Nephron progenitor cell (in vitro differentiated cells): Measurements from ENCODE around the gene FIGNL2.

Experiments used
- DNase-seq: peaks from one replicate; pipeline ENCODE4 v3.0.0; 2021
- H3K27ac Mint-ChIP-seq: 2 replicates; pipeline ENCODE4 v1.8.0; 2021; ENCODE audit warnings: mild to moderate bottlenecking, moderate library complexity, mixed read lengths
- H3K27me3 Mint-ChIP-seq: 2 replicates; pipeline ENCODE4 v1.8.0; 2021; ENCODE audit warnings: mild to moderate bottlenecking, low read depth, mixed read lengths; ENCODE audit not compliant: poor library complexity
- H3K36me3 Mint-ChIP-seq: 2 replicates; pipeline ENCODE4 v1.8.0; 2021; ENCODE audit warnings: low read depth, mixed read lengths
- H3K4me1 Mint-ChIP-seq: 2 replicates; pipeline ENCODE4 v1.8.0; 2021; ENCODE audit warnings: mixed read lengths
- H3K4me3 Mint-ChIP-seq: 2 replicates; pipeline ENCODE4 v1.8.0; 2021; ENCODE audit warnings: mild to moderate bottlenecking, moderate library complexity, mixed read lengths
- H3K9me3 Mint-ChIP-seq: 2 replicates; pipeline ENCODE4 v1.8.0; 2021; ENCODE audit warnings: mild to moderate bottlenecking, moderate library complexity, mixed read lengths
- TF ChIP-seq, protein P1 (sequence below): fragments of 200-600 bp; sonication (generic); IDR thresholded peaks from 2 replicates; pipeline ENCODE4 v1.5.0; 2021; ENCODE audit warnings: antibody characterized with exemption

FIGNL2 gene

DNA sequence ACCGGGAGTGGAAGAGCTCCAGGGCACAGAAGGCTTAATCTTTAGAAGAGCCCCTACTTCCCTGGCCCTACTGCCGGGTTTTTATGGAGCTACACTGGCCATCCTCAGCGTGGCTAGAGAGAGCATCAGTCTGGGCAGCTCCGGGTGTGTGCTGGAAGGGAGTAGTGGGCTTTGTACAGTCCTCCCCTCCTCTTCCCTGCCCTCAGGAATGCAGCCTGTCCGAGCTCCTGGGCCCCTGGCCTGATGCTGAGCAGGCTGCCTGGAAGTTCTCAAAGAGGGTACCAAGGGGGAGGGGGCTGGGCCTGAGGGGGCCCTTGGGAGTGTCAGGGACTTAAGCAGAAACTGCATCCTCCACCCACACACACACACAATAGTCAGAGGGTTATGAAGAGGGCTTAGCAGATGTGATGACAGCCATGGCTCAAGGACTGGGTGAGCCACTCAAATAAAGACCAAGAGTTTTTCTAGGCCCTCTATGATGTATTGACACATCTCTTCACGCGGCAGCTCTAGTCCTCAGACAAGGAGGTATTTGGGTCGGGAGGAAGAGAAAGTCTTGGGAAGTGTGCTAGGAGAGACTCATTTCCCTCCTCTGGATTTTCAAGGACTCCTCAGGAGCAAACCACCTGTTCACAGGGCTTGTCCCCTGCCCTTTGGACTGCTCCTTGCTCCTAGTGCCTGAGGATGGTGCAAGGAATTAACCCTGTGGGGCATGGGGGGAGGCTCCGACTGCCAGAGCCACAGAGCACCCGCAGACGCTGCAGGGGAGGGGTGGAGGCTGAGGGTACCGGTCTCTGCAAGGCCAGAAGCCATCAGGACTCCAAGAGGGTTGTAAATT, 16.5 kb upstream of the FIGNL2 start:
- H3K4me3 Mint-ChIP-seq = peak overlapping the region; percentile 68
- peak overlapping the region; percentile 94 for H3K27ac Mint-ChIP-seq
- no peaks in the 10 kb centered on the region for H3K36me3 Mint-ChIP-seq
- H3K9me3 Mint-ChIP-seq = no peaks in the 10 kb centered on the region
- TF ChIP-seq, protein P1, sequence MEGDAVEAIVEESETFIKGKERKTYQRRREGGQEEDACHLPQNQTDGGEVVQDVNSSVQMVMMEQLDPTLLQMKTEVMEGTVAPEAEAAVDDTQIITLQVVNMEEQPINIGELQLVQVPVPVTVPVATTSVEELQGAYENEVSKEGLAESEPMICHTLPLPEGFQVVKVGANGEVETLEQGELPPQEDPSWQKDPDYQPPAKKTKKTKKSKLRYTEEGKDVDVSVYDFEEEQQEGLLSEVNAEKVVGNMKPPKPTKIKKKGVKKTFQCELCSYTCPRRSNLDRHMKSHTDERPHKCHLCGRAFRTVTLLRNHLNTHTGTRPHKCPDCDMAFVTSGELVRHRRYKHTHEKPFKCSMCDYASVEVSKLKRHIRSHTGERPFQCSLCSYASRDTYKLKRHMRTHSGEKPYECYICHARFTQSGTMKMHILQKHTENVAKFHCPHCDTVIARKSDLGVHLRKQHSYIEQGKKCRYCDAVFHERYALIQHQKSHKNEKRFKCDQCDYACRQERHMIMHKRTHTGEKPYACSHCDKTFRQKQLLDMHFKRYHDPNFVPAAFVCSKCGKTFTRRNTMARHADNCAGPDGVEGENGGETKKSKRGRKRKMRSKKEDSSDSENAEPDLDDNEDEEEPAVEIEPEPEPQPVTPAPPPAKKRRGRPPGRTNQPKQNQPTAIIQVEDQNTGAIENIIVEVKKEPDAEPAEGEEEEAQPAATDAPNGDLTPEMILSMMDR = no peak
- DNase-seq = peak; percentile 50
- H3K4me1 Mint-ChIP-seq = peaks cover 85% of the 10 kb centered on the region
- H3K27me3 Mint-ChIP-seq = peaks cover 12% of the 10 kb centered on the region

DNA sequence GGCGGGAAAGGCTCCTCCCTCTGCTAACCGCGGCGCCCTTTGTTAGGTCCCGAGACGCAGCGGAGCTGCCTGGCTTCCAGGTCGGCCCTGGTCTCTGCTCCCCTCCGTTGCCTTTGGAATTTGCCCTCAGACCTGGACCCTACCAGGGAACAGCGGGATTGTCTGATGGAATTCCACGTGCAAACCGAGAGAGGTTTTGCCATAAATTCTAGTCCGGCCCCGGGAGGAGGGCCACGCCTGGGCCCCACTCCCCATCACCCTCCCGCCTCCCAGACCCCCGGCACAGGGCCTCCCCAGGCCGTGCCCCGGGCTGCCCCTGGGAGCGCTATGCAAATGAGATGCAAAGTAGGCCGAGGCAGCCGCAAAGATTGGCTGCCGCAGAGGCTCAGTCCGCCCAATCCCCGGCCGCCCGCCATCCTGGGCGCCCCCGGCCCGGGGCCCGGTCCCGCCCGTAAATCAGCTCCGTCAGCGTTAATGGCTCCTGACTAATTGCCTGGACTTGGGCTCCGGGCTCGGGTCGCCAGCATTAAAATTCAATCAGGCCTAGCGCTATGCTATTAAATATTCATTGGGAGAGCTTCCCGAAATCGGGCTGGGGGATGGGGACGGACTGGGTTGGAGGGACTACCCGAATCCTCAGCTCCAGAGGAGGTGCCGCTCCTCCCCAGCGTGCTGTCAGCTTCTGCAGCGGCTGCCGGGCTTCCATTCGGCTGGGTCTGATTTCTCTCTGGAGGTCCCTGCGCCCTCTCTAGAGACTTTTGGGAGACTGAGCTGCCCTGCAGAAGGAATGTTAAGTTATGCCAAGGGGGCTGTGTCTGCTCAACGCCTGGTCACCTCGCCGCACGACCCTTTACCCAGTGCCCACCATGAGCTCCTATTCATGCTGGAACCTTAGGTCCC, 15.7 kb upstream of the FIGNL2 start:
- Mint-ChIP-seq H3K4me3 (peak overlapping the region; percentile 72), H3K27ac (peak overlapping the region; percentile 94), H3K27me3 (peaks cover 12% of the 10 kb centered on the region), H3K9me3 (no peaks in the 10 kb centered on the region), H3K4me1 (peaks cover 81% of the 10 kb centered on the region), H3K36me3 (no peaks in the 10 kb centered on the region)
- TF ChIP-seq, protein P1 = no peak
- peak; percentile 91 for DNase-seq

- TF ChIP-seq, protein P1 = no peak
- H3K9me3 Mint-ChIP-seq = no peaks in the 10 kb centered on the region
- peak overlapping the region; percentile 57 for H3K27ac Mint-ChIP-seq
- H3K36me3 Mint-ChIP-seq = no peaks in the 10 kb centered on the region
- H3K4me1 Mint-ChIP-seq = peaks cover 77% of the 10 kb centered on the region
- H3K4me3 Mint-ChIP-seq = peak overlapping the region; percentile 72
- no peak for DNase-seq
- H3K27me3 Mint-ChIP-seq = peaks cover 15% of the 10 kb centered on the region
Observed at GRCh38 chr12:51863363-51863932, 14.9 kb upstream of the FIGNL2 start.

DNA sequence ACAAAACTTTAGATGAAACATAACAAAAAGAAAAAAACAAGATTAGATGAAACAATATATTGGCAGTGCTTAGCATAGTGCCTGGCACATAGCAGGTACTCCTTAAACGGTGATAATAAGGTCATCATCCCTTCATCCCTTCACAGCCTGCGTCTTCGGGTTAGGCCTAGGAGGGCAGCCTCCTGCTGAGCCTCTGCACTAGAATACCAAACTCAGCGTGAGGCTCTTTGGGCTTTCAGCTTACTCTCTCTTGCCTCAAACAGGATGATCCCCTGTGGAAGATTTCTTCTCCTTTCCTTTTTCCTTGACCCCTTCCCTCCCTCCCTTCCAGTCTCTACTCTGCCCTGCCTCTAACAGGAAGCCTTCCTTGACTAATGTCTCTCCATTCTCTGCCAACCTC, 14.4 kb upstream of the FIGNL2 start:
- Mint-ChIP-seq H3K27me3 (peaks cover 16% of the 10 kb centered on the region), H3K4me1 (peaks cover 72% of the 10 kb centered on the region), H3K27ac (no peak overlapping the region), H3K9me3 (no peaks in the 10 kb centered on the region), H3K36me3 (no peaks in the 10 kb centered on the region), H3K4me3 (peak overlapping the region; percentile 72)
- TF ChIP-seq, protein P1 = no peak
- DNase-seq = no peak

- Mint-ChIP-seq H3K27ac (no peak overlapping the region), H3K36me3 (no peaks in the 10 kb centered on the region), H3K27me3 (peaks cover 13% of the 10 kb centered on the region), H3K9me3 (no peaks in the 10 kb centered on the region), H3K4me3 (no peak overlapping the region), H3K4me1 (peaks cover 67% of the 10 kb centered on the region)
- DNase-seq = no peak
- TF ChIP-seq, protein P1 = no peak
Observed at GRCh38 chr12:51860986-51861385, 12.5 kb upstream of the FIGNL2 start.
